Colon (tissue), 2 donors: ENCODE data around the gene PKDREJ.
"Not testable (repeated sequence)": the region's sequence is repeated elsewhere in the genome, so short reads cannot be mapped to it uniquely, and the experiment has no call there.

Source experiments
- FAIRE-seq: peaks from 2 replicates; lab custom pipeline; 2012; peaks lifted over from hg19 to GRCh38; lab: Jason Lieb, UNC
- donor health status: control.
- donor health status: control.

Gene PKDREJ, protein sequence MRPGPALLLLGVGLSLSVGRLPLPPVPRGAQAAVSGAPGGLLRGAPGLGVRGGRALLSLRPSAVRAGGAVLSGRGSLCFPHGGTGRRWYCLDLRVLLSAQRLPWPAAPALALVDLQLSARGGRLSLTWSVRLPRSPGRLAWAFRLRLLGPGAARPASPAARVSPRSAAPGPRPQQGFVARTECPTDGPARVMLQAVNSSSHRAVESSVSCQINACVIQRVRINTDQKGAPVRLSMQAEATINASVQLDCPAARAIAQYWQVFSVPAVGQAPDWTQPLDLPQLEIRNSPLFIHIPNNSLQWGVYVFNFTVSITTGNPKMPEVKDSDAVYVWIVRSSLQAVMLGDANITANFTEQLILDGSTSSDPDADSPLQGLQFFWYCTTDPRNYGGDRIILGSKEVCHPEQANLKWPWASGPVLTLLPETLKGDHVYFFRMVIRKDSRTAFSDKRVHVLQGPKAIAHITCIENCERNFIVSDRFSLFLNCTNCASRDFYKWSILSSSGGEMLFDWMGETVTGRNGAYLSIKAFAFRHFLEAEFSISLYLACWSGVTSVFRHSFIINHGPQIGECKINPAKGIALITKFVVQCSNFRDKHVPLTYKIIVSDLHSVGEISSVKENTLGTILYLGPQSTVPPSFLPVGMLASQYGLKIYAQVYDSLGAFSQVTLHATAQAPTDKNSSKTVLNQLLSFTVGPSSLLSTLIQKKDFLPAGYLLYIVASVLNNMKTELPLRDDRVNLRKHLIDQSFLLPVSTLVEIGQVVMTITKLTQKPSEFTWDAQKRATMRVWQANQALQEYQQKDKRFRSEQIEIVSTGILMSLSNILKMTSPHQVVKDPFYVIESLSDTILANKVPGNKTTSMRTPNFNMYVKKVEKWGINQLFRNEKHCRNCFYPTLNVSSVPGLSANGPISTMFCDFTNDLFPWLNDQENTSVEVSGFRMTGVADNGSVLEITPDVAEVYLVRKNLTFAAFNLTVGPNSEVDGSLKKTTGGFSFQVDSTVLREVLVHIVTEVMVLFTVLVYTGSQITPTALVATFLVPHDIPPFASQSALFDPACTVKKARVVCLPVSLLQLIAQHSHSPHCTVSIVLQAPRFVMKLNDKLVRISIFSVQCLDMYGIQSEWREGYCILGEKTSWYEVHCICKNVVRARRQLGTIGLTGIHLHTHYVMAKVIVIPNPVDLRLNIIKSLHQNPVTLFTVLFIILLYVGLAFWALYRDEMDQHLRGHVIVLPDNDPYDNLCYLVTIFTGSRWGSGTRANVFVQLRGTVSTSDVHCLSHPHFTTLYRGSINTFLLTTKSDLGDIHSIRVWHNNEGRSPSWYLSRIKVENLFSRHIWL (N-terminal part only)

DNA sequence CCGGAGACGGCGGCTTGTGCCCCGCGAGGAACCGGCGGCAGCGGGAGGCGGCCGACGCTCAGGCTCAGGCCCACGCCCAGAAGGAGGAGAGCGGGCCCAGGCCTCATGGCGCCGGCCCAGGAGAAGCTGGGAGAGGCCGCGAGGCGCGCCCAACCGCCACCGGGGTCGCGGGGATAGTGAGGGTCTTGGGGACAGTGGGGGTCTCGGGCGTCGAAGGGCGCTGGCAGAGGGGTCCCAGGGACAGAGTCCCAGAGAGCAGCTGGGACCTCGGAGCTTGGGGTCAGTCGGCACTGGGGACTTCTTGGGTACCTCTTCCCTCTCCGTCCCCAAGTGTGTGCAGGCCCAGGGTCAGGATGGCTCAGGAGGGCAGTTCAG is at the start of gene PKDREJ:
Gene PKDREJ (minus strand): TSS at position 128 of the 375 bp plus-strand sequence. CDS start 21 bp downstream, at position 107.
- no peak for FAIRE-seq

- not testable (repeated sequence) for FAIRE-seq
Observed at GRCh38 chr22:46312848-46313247, 49.7 kb upstream of the PKDREJ start.

DNA sequence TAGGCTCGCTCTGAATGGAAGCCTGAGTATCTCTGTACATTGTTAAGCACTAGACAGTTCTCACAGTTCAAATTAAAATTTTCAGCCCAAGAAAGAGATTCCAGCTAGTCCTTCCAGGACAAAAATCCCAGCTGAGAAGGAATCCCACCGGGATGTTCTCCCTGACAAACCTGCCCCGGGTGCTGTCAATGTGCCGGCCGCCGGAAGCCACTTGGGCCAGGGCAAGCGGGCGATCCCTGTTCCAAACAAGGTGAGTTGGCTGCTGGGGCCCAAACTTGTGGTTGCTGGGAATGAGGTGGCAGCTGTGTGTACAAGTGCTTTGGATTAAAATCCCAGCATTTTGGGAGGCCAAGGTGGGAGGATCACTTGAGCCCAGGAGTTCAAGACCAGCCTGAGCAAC is 48.9 kb upstream of the PKDREJ start:
- FAIRE-seq, result no peak

GRCh38 chr22:46309526-46310085 is 46.5 kb upstream of the PKDREJ start:
- no peak for FAIRE-seq

GRCh38 chr22:46308283-46308988 is 45.3 kb upstream of the PKDREJ start:
- no peak for FAIRE-seq

GRCh38 chr22:46303347-46303965 is 40.3 kb upstream of the PKDREJ start:
- no peak for FAIRE-seq

DNA sequence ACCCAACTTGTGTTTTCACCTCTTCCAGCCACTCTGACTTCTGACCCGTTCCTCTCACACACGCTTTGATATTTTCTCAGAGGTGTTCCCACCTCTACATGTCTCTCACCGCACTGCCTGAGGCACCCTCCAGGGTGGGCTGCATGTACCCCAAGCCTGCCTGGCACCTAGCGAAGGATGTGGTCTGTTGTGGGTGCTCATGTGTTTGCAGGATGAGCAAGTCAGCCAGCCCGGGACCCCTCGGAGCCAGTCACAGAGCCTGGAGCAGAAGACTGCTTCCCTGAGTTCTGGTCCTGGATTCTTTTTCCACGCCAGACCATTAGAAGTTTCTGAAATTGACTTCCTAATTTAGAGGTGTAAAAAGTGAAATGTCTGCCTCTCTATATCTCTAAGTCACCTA is 37.3 kb upstream of the PKDREJ start:
- FAIRE-seq, result no peak

- FAIRE-seq, result no peak
Observed at GRCh38 chr22:46299101-46299500, 36.0 kb upstream of the PKDREJ start.

DNA sequence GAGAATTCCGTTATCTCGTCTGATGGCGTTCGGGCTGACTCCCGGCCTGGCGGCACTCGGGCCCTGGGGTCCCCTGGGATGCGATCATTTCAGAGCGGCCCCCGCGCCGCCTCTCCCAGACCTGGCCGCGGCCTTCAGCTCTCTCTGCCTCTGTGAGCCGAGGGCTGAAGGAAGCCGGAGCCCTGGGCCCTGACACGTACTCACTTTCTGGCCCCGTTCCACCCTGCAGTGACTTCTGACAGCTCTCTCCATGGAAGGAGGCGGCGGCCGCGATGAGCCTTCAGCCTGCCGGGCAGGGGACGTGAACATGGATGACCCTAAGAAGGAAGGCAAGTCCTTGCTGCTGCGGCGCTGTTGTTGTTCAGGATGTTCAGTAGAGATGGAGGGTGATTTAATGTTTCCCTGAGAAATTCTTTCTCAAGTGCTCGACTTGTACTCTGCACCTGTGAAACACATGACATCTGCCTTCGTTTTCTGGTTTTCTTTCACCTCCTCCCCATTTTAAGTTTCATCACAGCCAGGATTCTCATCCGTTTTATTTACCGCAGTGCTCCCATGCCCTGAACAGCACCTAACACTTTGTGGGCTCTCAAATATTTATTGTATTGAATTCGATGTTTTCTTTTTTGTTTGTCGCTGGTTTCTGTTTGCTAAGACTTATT is 34.1 kb upstream of the PKDREJ start:
- no peak for FAIRE-seq

GRCh38 chr22:46296257-46297150 is 33.4 kb upstream of the PKDREJ start, which contains the start of gene GTSE1:
Gene GTSE1, plus strand, starts transcription at chr22:46296870. Its CDS starts 531 bp downstream, at chr22:46297401.
- FAIRE-seq, result peak; percentile 64

GRCh38 chr22:46295277-46295971 is 32.3 kb upstream of the PKDREJ start:
- no peak for FAIRE-seq

- no peak for FAIRE-seq
Observed at GRCh38 chr22:46294784-46295183, 31.6 kb upstream of the PKDREJ start.

DNA sequence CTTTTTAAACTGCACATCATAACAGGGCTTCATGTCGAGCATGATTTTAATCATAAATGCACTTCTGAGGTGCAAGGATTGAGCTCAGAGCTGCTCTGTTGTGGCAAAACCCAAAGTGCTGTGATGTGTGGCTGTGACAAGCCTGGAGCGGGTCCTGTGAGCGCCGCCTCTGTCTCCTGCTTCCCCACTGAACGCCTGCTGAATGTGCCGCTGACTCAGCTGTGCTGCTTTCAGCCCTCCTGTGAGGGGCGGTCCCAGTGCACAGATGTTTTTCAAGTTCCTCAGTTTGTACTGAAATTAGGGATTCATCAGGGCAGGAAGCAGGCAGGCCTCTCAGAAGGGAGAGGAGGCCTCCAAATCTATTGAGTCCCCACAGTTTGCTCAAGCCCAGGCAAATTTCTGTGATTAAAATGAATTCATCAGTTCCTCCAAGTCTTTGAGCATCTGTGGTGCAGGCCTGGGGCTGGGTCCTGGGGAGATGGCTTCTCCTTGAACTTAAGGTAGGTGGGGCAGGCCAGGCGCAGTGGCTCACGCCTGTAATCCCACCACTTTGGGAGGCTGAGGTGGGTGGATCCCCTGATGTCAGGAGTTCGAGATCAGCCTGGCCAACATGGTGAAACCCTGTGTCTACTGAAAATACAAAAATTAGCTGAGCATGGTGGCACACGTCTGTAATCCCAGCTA is 30.6 kb upstream of the PKDREJ start:
- FAIRE-seq, result no peak

DNA sequence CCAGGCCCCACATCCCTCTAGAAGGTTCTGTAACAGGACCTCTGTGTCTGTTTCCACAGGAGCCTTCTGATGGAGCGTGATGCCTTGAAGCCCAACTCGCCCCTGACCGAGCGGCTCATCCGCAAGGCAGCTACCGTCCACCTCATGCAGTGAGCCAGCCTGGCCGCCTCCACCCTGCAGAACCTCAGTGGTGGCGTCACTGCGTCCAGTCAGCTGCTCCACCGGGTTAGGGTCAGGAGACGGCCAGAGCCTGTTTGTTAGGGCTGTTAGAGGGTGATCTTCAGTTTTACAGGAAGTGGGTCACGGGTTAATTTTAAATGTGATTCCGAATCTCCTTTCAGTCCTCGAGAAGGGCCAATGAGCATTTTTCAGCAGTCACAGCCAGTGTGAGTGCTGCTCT is 29.6 kb upstream of the PKDREJ start:
- FAIRE-seq, result no peak

DNA sequence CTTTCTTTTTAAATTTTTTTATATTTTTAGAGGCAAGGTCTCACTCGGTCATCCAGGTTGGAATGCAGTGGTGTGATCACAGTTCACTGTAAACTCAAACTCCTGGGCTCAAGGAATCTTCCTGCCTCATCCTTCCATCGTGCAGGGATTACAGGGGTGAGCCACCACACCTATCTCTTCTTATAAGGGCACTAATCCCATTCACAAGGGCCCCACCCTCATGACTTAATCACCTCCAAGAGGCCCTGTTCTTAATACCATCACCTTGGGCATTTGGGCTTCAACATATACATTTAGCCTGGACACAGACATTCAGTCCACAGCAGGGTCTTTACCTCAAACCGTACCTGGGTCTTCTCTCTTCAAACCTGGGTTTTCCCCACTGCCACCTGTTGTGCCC is 29.0 kb upstream of the PKDREJ start:
- no peak for FAIRE-seq

- FAIRE-seq, result no peak
Observed at GRCh38 chr22:46290843-46291785, 28.0 kb upstream of the PKDREJ start.
